HG02840 (cell line): ENCODE measurements around the gene NPW.

Experiments used
- ATAC-seq: cut with Tn5 transposase; IDR thresholded peaks from one replicate; pipeline ENCODE4 v1.9.1; 2021; ENCODE audit warnings: mild to moderate bottlenecking, moderate library complexity, moderate number of reproducible peaks; ENCODE audit not compliant: unreplicated experiment, low FRiP score

NPW gene

DNA sequence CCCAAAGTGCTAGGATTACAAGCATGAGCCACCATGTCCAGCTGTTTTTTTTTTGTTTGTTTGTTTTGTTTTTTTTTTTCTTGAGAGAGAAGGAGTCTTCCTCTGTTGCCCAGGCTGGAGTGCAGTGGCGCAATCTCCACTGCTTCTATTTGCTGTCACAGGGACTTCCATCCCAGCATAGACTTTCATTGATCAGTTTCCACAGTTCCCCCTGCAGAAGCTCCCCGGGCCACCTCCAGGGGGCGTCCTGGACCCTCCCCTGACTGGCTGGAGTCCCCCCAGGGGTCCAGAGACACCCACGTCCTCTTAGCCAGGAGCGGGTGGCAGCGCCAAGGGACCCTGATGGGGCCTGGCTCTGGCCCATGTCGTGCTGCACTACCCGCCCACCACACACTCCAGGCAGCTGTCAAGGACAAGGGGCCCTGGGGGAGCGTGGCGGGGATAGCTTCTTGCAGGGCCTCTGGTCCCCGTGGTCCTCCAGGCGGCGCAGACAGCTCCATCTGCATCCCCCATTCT lies 3.1 kb upstream of the NPW start:
- no peak for ATAC-seq

DNA sequence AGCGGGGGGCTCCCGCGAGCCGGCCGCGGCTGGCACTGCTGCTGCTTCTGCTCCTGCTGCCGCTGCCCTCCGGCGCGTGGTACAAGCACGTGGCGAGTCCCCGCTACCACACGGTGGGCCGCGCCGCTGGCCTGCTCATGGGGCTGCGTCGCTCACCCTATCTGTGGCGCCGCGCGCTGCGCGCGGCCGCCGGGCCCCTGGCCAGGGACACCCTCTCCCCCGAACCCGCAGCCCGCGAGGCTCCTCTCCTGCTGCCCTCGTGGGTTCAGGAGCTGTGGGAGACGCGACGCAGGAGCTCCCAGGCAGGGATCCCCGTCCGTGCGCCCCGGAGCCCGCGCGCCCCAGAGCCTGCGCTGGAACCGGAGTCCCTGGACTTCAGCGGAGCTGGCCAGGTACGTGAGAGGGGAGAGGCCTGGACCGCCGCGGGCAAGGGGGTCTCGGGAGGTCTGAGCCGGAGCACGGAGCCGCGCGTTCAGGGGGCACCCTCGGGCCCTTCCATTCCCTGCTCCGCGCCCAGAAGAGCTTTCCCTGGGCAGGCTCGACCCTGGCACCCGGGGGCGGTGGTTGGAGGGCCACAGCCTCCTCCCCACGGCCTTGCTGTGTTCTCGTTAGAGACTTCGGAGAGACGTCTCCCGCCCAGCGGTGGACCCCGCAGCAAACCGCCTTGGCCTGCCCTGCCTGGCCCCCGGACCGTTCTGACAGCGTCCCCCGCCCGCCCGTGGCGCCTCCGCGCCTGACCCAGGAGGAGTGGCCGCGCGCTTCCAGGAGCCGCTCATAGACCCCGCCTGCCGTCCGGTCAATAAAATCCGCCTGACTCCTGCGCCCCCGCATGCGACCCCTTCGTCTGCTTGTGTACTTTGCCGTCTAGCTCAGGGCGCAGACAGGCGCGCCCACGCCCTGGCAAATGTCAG lies 591 bp downstream of the NPW start:
- ATAC-seq, result no peak

GRCh38 chr16:2022723-2023091 lies 3.1 kb downstream of the NPW start:
- ATAC-seq, result peak; percentile 9

- ATAC-seq, result peak; percentile 81
These were observed 3.8 kb downstream of the NPW start for GRCh38 chr16:2023092-2024031.

- no peak for ATAC-seq
These were observed 4.4 kb downstream of the NPW start for GRCh38 chr16:2024032-2024420.

DNA sequence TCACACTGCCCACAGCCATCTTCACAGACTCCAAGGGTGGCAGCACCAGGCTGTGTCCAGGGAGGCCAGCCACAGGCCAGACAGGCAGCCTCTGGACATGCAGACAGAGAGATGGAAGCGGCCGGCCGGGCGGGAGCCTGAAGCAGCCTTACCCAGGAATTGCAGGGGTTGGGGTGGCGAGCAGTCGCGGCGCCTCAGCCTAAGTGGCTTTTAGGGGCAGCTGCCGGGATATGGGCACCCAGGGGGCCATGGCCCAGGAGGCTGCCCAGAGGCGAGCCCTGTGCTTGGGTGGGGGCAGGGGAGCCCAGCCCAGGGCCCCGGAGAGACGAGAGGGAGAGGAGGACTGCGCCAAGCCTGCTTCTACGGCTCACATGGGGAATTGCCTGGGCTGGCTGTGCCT lies 5.7 kb downstream of the NPW start:
- no peak for ATAC-seq

- ATAC-seq, result no peak
These were observed 6.4 kb downstream of the NPW start for GRCh38 chr16:2025878-2026460.

- no peak for ATAC-seq
These were observed 7.0 kb downstream of the NPW start, which contains the start of gene NHERF2 for GRCh38 chr16:2026461-2027023. TSS of gene NHERF2 (plus strand) at chr16:2026902. CDS start at chr16:2027006, 104 bp downstream.

- ATAC-seq, result no peak
These were observed 7.7 kb downstream of the NPW start for GRCh38 chr16:2027024-2028010.

DNA sequence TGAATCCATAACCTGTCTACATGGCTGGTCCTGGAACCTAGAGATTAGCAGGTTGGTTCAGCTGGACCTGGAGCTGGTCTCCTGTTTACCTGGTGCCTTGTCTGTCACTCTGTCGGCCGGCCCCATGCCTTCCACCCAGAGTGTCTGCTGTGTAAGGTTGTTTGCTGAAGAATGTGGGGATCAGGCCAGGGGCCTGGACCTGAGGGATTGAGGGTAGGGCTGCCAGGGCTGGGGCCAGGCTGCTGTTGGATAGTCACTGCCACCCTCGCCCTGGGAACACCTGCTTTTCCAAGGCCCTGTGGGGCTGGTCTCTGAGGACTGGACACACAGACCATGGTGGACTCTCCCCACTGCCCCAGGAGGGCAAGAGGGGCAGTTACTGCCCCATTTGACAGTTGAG lies 8.6 kb downstream of the NPW start:
- ATAC-seq, result no peak

DNA sequence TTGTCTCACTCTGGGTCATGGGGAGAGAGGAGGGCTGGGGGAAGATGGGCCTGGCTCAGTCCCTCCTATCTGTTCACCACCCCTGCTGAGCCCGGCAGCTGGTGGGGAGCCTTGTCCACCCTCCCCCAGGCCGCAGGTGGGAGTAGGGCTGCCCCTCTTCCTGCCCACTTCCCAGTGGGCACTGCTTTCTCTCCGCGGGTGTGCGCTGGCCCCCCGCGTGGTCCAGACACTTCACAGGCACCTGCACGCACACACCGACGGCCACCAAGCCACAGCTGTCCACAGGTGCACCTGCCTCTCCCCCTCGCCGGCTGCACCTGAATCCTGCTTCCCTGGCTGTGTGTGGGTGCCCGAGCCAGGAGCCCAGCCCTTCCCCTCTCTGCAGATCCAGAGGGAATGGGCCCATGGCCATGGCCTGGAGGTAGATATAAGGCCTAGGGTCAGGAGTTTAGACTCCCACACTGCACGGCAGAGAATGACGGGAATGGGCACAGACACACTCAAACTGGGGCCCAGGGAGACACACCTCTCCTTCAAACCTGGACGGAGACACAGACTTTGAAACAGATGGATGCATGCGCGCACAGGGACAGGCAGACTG lies 9.1 kb downstream of the NPW start:
- no peak for ATAC-seq

DNA sequence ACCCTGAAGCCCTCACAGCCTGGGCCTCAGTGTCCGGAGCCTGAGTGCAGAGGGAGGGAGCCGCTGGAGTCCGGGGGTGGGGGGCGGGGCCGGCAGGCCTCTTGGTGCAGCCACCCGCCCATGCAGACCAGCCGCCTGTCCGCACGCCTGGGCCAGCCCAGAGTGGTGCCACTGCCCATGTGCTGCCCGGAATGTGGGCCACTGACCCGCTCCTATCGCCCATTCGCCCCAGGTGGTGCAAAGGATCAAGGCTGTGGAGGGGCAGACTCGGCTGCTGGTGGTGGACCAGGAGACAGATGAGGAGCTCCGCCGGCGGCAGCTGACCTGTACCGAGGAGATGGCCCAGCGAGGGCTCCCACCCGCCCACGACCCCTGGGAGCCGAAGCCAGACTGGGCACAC lies 9.8 kb downstream of the NPW start:
- ATAC-seq, result no peak

- ATAC-seq, result no peak
These were observed 10.5 kb downstream of the NPW start for GRCh38 chr16:2030036-2030435.

GRCh38 chr16:2031081-2031577 lies 11.5 kb downstream of the NPW start:
- ATAC-seq, result no peak

DNA sequence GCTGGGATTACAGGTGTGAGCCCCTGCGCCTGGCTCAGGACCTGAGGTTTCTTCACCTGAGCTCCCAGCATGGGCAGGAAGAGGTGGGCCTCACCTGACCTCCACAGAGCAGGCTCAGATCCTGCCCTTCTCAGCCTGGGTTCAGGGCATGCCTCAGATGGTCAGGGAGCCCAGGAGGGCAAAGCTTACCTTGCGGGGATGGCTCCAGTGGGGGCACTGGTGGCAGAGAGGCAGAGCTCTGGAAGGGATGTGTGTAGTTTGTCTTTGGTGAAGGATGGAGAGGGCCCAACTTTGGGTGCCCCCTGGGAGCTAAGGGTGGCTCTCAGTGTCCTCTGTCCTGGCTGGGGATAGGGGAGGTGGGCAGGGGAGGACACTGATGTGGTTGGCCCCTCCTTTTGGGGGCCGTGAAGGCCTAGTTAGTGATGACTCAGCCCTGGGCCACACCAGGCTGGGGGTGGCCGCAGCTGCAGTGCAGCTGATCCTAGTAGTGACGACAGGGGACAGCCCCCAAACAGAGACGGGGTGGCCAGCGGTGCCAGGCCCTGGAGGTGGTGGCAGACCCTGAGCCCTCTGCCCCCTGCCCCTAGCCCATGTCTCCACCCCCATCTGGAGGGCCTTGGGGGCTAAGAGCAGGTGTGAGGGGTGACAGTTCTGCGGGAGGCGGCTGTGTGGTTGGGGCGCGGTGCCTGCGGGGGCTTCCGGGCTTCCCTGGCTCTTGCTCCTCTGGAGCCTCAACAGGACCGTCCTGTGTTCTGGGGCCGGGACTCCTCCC lies 12.9 kb downstream of the NPW start:
- no peak for ATAC-seq

GRCh38 chr16:2033057-2033908 lies 13.7 kb downstream of the NPW start:
- no peak for ATAC-seq
